Lower lobe of right lung (tissue), 2 donors: ENCODE data around the gene S1PR1. TPM values are rescaled to one million over a fixed set of nuclear protein-coding genes. Genes with fewer than 3 reads are reported as not detected.
"Not testable (repeated sequence)": the region's sequence is repeated elsewhere in the genome, so short reads cannot be mapped to it uniquely, and the experiment has no call there.

Experiments
- ATAC-seq, 2 donors: fragments of 200-7000 bp; cut with Tn5 transposase; one replicate each; pipeline ENCODE4 v1.9.1; 2020 to 2022; ENCODE audit warnings: mild to moderate bottlenecking in 2 of 2, moderate library complexity in 2 of 2
- DNase-seq: peaks from one replicate; pipeline ENCODE4 v3.0.0-alpha.2; 2020
- H3K27ac ChIP-seq: fragments of 200-600 bp; one replicate; pipeline ENCODE4 v1.8.0; 2022
- H3K27me3 ChIP-seq: fragments of 200-600 bp; one replicate; pipeline ENCODE4 v1.8.0; 2022; ENCODE audit warnings: low read depth
- H3K36me3 ChIP-seq: fragments of 200-600 bp; one replicate; pipeline ENCODE4 v1.8.0; 2022; ENCODE audit warnings: mild to moderate bottlenecking
- H3K4me1 ChIP-seq: fragments of 200-600 bp; one replicate; pipeline ENCODE4 v1.8.0; 2022
- H3K4me3 ChIP-seq: fragments of 200-600 bp; one replicate; pipeline ENCODE4 v1.8.0; 2022; ENCODE audit warnings: mild to moderate bottlenecking
- H3K9me3 ChIP-seq: fragments of 200-600 bp; one replicate; pipeline ENCODE4 v1.8.0; 2022
- intact Hi-C: fragments of 100-400 bp; cut with DNase I; formaldehyde crosslinking; loops from one replicate; pipeline ENCODE4 v1.11.0; 2022
- total RNA-seq: library from RNA; stranded (reverse); fragmentation: NEBNext Ultra II Directional; extraction: Animal tissue kit (Norgen Biotek cat#: 25700); gene quantifications from one replicate; pipeline ENCODE4 v1.2.1, GENCODE V29; 2021
- TF ChIP-seq, protein P1 (sequence below): fragments of 200-600 bp; IDR thresholded peaks from one replicate; pipeline ENCODE4 v1.8.0; 2022; ENCODE audit warnings: antibody characterized with exemption, mild to moderate bottlenecking
- donor health status: DM: no; HTN: yes; CAD: no; lungs with severe emphysema.

The S1PR1 gene
- total RNA-seq, 1 donor from 2014 or later, result 107 TPM

GRCh38 chr1:101215363-101216011 is 21.3 kb upstream of the S1PR1 start:
- H3K9me3 ChIP-seq, result no peaks in the 10 kb centered on the region
- H3K36me3 ChIP-seq, result no peaks in the 10 kb centered on the region
- H3K4me1 ChIP-seq, result no peaks in the 10 kb centered on the region
- intact Hi-C loops, result no loop called here
- no peaks in the 10 kb centered on the region for H3K27me3 ChIP-seq
- H3K27ac ChIP-seq, result no peak overlapping the region
- TF ChIP-seq, protein P1, sequence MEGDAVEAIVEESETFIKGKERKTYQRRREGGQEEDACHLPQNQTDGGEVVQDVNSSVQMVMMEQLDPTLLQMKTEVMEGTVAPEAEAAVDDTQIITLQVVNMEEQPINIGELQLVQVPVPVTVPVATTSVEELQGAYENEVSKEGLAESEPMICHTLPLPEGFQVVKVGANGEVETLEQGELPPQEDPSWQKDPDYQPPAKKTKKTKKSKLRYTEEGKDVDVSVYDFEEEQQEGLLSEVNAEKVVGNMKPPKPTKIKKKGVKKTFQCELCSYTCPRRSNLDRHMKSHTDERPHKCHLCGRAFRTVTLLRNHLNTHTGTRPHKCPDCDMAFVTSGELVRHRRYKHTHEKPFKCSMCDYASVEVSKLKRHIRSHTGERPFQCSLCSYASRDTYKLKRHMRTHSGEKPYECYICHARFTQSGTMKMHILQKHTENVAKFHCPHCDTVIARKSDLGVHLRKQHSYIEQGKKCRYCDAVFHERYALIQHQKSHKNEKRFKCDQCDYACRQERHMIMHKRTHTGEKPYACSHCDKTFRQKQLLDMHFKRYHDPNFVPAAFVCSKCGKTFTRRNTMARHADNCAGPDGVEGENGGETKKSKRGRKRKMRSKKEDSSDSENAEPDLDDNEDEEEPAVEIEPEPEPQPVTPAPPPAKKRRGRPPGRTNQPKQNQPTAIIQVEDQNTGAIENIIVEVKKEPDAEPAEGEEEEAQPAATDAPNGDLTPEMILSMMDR, result no peak
- ATAC-seq, result no peak
- DNase-seq, result no peak
- no peak overlapping the region for H3K4me3 ChIP-seq

- ATAC-seq, result no peak
- H3K4me1 ChIP-seq, result no peaks in the 10 kb centered on the region
- TF ChIP-seq, protein P1, result no peak
- no peak for DNase-seq
- H3K4me3 ChIP-seq, result no peak overlapping the region
- no peaks in the 10 kb centered on the region for H3K9me3 ChIP-seq
- H3K27me3 ChIP-seq, result no peaks in the 10 kb centered on the region
- intact Hi-C loops, result no loop called here
- H3K36me3 ChIP-seq, result no peaks in the 10 kb centered on the region
- no peak overlapping the region for H3K27ac ChIP-seq
These were observed 20.2 kb upstream of the S1PR1 start for GRCh38 chr1:101216623-101217022.

- DNase-seq (no peak), ATAC-seq (no peak)
- TF ChIP-seq, protein P1, result no peak
- no peak overlapping the region for H3K27ac ChIP-seq
- H3K36me3 ChIP-seq, result no peaks in the 10 kb centered on the region
- no peaks in the 10 kb centered on the region for H3K27me3 ChIP-seq
- no peaks in the 10 kb centered on the region for H3K9me3 ChIP-seq
- no peaks in the 10 kb centered on the region for H3K4me1 ChIP-seq
- intact Hi-C loops, result no loop called here
- no peak overlapping the region for H3K4me3 ChIP-seq
These were observed 19.7 kb upstream of the S1PR1 start for GRCh38 chr1:101217148-101217547.

- H3K36me3 ChIP-seq, H3K4me3 ChIP-seq, intact Hi-C loops, DNase-seq, H3K9me3 ChIP-seq, H3K27ac ChIP-seq, H3K4me1 ChIP-seq, ATAC-seq, H3K27me3 ChIP-seq: not testable (repeated sequence)
These were observed 17.9 kb upstream of the S1PR1 start for GRCh38 chr1:101218968-101219367.

GRCh38 chr1:101219924-101220870 is 16.6 kb upstream of the S1PR1 start:
- DNase-seq, result no peak
- Histone ChIP-seq H3K9me3 (no peaks in the 10 kb centered on the region), H3K4me3 (no peak overlapping the region), H3K27me3 (no peaks in the 10 kb centered on the region), H3K27ac (no peak overlapping the region), H3K4me1 (no peaks in the 10 kb centered on the region), H3K36me3 (no peaks in the 10 kb centered on the region)
- ATAC-seq, result no peak
- TF ChIP-seq, protein P1, result no peak
- intact Hi-C loops, result no loop called here

DNA sequence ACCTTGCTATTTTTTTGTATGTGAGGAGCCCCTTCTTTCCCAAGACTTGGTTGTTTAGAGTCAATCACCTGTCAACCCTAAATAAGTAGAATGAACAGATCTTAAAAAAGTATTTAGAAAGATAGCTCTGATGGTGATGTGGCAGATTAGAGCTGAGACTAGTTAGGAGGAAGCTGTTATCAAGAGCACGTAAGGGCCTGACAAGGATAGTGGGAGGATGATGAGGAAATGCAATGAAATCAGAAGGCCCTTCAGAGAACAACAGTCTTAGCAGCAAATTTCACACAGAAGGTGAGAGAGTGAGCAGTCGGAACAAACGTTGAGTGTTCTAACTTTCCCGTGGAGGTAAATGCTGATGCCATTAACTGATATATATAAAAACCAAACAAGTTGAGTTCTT is 15.9 kb upstream of the S1PR1 start:
- no peaks in the 10 kb centered on the region for H3K36me3 ChIP-seq
- no peak for ATAC-seq
- H3K4me3 ChIP-seq, result no peak overlapping the region
- DNase-seq, result no peak
- H3K4me1 ChIP-seq, result no peaks in the 10 kb centered on the region
- no peaks in the 10 kb centered on the region for H3K27me3 ChIP-seq
- intact Hi-C loops, result no loop called here
- H3K9me3 ChIP-seq, result no peaks in the 10 kb centered on the region
- TF ChIP-seq, protein P1, result no peak
- no peak overlapping the region for H3K27ac ChIP-seq
